A549 (cell line): ENCODE measurements around the gene SLC16A9.

Experiments
- CTCF ChIP-seq: fragments of >200 bp; sonication (Bioruptor Twin); formaldehyde crosslinking; IDR thresholded peaks from 3 replicates; pipeline ENCODE4 v1.5.1; 2016
- E2F6 ChIP-seq: IDR thresholded peaks from 2 replicates; pipeline ENCODE4 v1.6.1; 2012; ENCODE audit warnings: low read depth, borderline replicate concordance
- ELK1 ChIP-seq: fragments of 150-350 bp; IDR thresholded peaks from 2 replicates; pipeline ENCODE4 v1.6.1; 2014; ENCODE audit warnings: low read depth, mild to moderate bottlenecking, low read length
- FOSB ChIP-seq: fragments of 250-450 bp; sonication (Bioruptor Pico); IDR thresholded peaks from 2 replicates; pipeline ENCODE4 v1.5.0; 2020; ENCODE audit warnings: mild to moderate bottlenecking, moderate library complexity
- HOXB13 ChIP-seq: fragments of 250-450 bp; sonication (Bioruptor Pico); IDR thresholded peaks from 2 replicates; pipeline ENCODE4 v1.5.0; 2020; ENCODE audit warnings: low read depth, mild to moderate bottlenecking, moderate library complexity
- MAX ChIP-seq: IDR thresholded peaks from 2 replicates; pipeline ENCODE4 v1.6.1; 2012
- POLR2A ChIP-seq: IDR thresholded peaks from 2 replicates; pipeline ENCODE4 v1.6.1; 2012; ENCODE audit warnings: mild to moderate bottlenecking, low read length
- RAD21 ChIP-seq, 2 experiments: fragments of >200 bp in 1 of 2; sonication (Bioruptor Twin) in 1 of 2; formaldehyde crosslinking in 1 of 2; IDR thresholded peaks in 1 of 2; conservative IDR thresholded peaks in 1 of 2; 2 replicates in 1 of 2; 3 replicates in 1 of 2; pipeline ENCODE4 v1.6.1; 2012 to 2018; ENCODE audit warnings: inconsistent platforms in 1 of 2
- RARB ChIP-seq: fragments of 250-450 bp; sonication (Bioruptor Pico); IDR thresholded peaks from 2 replicates; pipeline ENCODE4 v1.8.0; 2021; ENCODE audit warnings: mild to moderate bottlenecking, moderate library complexity
- RFX5 ChIP-seq: fragments of 450-650 bp; IDR thresholded peaks from 2 replicates; pipeline ENCODE4 v1.7.1; 2014; ENCODE audit warnings: antibody characterized with exemption, mild to moderate bottlenecking, moderate library complexity
- RNF2 ChIP-seq: fragments of 200-600 bp; sonication (generic); IDR thresholded peaks from 2 replicates; pipeline ENCODE4 v1.6.1; 2016; ENCODE audit warnings: low read depth, mild to moderate bottlenecking, antibody characterized with exemption, moderate library complexity, borderline replicate concordance
- SMC3 ChIP-seq: fragments of >200 bp; sonication (Bioruptor Twin); formaldehyde crosslinking; IDR thresholded peaks from 3 replicates; pipeline ENCODE4 v1.6.1; 2018; ENCODE audit warnings: inconsistent platforms
- SREBF2 ChIP-seq: fragments of 450-650 bp; IDR thresholded peaks from 2 replicates; pipeline ENCODE4 v1.6.1; 2014; ENCODE audit warnings: mild to moderate bottlenecking, moderate library complexity
- USF2 ChIP-seq: fragments of 450-650 bp; IDR thresholded peaks from 2 replicates; pipeline ENCODE4 v1.6.1; 2014; ENCODE audit warnings: antibody characterized with exemption

GRCh38 chr10:59736749-59737148 is 27.1 kb upstream of the SLC16A9 start:
- TF ChIP-seq CTCF (no peak), MAX (no peak), HOXB13 (CRISPR knock-in tag) (no peak), FOSB (CRISPR knock-in tag) (no peak), RFX5 (no peak), SMC3 (no peak), SREBF2 (no peak), USF2 (no peak), E2F6 (no peak), POLR2A (no peak), ELK1 (no peak), RARB (no peak), RNF2 (no peak), RAD21 (conservative IDR thresholded peaks at IDR 0.05 in 1 of 2, IDR thresholded peaks at IDR 0.05 in 1 of 2) (no peak)
